Cardiac fibroblast (primary cell): Measurements from ENCODE around the gene EFNA3.
A peak's percentile ranks its signal among the peaks of the same experiment; 100 is the strongest.

Experiments used
- DNase-seq, 2 donors: peaks; one replicate each; pipeline versions ENCODE4 v3.0.0 to v3.0.0-alpha.2; 2010; ENCODE audit warnings: low read depth in 2 of 2
- H3K4me3 ChIP-seq, 2 donors: replicated peaks in 1 of 2; 1 replicate in 1 of 2; 2 replicates in 1 of 2; pipeline ENCODE4 v1.5.1; 2011; ENCODE audit warnings: low read depth in 2 of 2, low read length in 2 of 2, mild to moderate bottlenecking in 2 of 2, moderate library complexity in 1 of 2
- TF ChIP-seq, protein P1 (sequence below): IDR thresholded peaks from one replicate; pipeline ENCODE4 v1.5.1; 2011; ENCODE audit warnings: low read depth, mild to moderate bottlenecking, low read length, inconsistent platforms

The EFNA3 gene, protein sequence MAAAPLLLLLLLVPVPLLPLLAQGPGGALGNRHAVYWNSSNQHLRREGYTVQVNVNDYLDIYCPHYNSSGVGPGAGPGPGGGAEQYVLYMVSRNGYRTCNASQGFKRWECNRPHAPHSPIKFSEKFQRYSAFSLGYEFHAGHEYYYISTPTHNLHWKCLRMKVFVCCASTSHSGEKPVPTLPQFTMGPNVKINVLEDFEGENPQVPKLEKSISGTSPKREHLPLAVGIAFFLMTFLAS

DNA sequence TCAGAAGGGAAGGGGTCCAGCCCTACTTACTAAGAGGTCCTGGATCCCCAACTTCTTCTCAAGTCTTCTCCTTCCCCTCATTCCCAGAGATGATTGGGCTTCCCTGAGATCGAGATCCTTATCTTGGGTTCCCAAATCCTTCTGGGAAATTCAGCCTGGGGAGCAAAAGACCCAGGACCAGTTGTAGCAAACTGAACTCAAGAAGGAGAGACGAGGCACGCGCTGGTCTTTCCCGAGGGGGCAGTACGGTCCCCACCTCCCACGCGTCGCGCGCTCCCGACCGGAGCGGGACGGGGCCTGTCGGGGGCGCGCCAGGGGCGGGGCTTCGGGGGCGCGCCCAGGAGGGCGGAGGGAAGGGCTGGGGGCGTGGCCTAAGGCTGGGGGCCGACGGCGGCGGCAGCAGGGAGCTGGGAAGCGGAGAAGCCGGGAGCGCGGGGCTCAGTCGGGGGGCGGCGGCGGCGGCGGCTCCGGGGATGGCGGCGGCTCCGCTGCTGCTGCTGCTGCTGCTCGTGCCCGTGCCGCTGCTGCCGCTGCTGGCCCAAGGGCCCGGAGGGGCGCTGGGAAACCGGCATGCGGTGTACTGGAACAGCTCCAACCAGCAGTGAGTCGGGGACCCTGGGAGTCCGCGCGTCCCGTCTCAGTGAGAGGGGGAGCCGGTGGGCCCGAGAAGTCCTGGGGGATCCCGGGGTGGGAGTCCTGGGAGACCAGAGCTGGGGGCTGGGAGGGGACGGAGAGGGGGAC is at the start of gene EFNA3:
Gene EFNA3, plus strand, starts transcription at position 369 of the 741 bp plus-strand sequence. Its CDS starts 105 bp downstream, at position 474.
- peak; percentile 46 to 60 for DNase-seq
- peak within 1 kb of the TSS; percentile 46 to 47 for H3K4me3 ChIP-seq
- TF ChIP-seq, protein P1, sequence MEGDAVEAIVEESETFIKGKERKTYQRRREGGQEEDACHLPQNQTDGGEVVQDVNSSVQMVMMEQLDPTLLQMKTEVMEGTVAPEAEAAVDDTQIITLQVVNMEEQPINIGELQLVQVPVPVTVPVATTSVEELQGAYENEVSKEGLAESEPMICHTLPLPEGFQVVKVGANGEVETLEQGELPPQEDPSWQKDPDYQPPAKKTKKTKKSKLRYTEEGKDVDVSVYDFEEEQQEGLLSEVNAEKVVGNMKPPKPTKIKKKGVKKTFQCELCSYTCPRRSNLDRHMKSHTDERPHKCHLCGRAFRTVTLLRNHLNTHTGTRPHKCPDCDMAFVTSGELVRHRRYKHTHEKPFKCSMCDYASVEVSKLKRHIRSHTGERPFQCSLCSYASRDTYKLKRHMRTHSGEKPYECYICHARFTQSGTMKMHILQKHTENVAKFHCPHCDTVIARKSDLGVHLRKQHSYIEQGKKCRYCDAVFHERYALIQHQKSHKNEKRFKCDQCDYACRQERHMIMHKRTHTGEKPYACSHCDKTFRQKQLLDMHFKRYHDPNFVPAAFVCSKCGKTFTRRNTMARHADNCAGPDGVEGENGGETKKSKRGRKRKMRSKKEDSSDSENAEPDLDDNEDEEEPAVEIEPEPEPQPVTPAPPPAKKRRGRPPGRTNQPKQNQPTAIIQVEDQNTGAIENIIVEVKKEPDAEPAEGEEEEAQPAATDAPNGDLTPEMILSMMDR = no peak

DNA sequence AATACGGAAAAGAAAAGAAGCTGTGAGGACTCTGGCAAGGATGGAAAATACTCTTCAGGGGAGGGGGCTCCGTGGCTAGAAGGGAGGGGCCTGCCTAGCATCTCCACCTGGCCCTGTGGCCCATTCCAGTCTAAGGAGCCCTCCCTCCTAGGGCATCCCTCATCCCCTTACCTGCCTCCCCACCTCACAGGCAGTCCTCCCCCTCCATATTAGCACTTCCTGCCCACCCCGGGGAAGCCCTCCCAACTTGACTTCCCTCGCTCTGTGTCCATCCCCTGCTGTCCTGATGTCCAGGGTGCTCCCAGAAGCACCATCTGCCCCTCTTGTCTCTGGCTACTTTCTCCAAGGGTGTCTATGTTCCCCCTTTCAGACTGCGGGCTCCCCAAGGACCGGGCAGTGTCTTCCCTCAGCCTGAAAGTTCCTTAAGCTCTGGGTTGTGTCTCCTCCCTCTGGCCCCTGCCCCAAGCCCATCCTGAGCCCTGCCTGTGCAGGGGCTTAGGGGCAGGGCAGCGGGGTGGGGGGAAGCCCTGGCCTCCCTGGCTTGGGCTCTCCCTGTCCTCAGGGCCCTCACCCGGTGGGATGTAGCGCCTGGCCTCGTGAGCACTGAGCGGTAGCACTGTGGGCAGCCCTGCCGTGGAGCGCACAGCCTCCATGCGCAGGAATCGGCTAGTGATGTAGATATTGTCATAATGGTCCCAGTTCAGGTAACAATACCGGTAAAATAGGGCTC is 49.0 kb upstream of the EFNA3 start:
- TF ChIP-seq, protein P1 = no peak
- H3K4me3 ChIP-seq = no peak overlapping the region
- DNase-seq = no peak

DNA sequence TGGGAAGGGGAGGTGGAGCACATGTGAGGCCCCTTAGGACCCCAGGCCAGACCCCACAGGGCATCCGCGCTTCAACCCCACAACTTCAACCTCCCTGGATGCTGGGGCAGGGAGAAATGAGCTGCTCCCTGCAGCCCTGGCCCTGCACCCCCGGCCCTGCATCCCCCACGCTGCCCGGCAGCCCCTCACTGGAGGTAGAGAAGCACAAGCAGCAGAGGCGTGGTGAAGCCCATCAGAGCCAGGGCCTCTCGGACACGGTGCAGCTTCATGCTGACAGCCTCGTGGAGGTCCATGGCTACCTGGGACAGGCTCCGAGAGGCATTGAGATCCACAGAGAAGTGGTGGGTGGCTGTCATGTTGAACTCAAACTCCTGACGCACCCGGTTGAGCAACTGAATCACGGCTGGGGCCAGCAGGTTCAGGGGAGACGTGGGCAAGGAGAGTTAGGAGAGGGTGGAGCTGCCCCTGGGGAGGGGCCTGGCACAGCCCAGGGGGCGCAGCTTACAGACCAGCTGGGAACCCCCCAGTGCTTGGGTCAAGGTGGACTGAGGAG is 48.3 kb upstream of the EFNA3 start:
- TF ChIP-seq, protein P1 = no peak
- no peak overlapping the region for H3K4me3 ChIP-seq
- DNase-seq = no peak

DNA sequence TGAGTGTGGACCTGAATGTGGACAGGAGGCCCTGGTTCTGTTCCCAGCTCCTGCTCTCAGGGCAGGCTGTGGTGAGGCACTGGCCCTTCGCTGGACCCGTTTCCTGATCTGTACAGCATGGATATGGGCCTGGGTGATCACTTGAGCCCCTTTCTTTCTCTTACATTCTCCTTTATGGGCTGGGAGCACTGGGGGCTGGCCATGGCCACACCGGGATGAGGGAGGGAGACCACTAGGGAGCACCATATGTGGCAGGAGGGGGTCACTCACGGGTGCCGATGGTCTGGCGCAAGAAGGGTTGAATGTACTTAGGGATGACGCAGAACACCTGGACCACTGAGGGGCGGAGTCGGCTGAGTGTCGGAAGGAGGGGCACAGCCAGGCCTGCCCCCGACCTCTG is 47.7 kb upstream of the EFNA3 start:
- no peak for DNase-seq
- TF ChIP-seq, protein P1 = no peak
- H3K4me3 ChIP-seq = no peak overlapping the region

DNA sequence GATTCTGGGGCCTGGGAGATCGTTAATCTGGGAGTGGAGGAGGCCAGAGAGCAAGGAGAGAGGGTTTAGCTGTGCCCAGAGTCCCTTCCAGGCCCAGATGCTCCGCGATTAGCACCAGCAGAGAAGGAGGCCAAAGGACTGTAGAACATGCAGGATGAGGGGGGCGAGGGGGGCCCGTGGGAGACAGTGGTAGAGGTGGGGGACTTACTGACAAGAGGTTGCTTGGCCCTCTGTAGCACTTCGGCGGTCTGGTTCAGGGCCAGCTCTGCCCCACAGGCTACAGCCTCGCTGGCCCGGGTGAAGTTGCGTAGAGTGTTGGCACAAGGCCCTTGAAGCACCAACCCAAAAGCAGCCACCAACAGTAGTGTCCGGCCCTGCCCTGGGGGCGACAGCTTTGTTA is 45.8 kb upstream of the EFNA3 start:
- TF ChIP-seq, protein P1 = no peak
- H3K4me3 ChIP-seq = no peak overlapping the region
- DNase-seq = no peak

DNA sequence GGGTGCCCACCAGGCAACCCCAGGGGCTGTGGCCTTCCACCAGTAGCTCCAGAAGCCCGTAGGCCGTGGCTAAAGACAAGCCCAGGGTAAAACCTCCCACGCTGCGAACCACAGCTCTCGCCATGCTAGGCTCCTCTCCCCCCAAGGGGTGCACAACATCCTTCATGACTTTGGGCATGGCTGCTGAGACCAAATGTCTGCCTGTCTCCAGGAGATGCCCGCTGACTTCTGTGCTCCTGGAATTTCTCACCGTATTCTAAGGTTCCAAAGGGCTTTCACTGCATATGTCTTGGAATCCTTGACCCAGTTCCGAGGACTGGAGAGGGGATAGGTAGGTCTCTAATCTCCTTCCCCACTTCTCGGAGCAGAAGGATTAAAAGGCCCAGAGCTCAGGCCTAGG is 45.1 kb upstream of the EFNA3 start, which contains the start of the genes DCST1 and DCST2:
Gene DCST1, plus strand, starts transcription at position 301 of the 400 bp plus-strand sequence. CDS start 213 bp downstream, outside the sequence.
Gene DCST2, minus strand, starts transcription at position 258 of the 400 bp plus-strand sequence. Its CDS starts 80 bp downstream, at position 178.
- DNase-seq = no peak
- TF ChIP-seq, protein P1 = no peak
- H3K4me3 ChIP-seq = no peak within 1 kb of the TSS
